ENCODE measurements around the gene MOV10L1. TPM values are rescaled to one million over a fixed set of nuclear protein-coding genes. Genes with fewer than 3 reads are reported as not detected.
A peak's percentile ranks its signal among the peaks of the same experiment; 100 is the strongest.

Gene MOV10L1
- total RNA-seq, 1 experiment from 2014 or later = not detected

DNA sequence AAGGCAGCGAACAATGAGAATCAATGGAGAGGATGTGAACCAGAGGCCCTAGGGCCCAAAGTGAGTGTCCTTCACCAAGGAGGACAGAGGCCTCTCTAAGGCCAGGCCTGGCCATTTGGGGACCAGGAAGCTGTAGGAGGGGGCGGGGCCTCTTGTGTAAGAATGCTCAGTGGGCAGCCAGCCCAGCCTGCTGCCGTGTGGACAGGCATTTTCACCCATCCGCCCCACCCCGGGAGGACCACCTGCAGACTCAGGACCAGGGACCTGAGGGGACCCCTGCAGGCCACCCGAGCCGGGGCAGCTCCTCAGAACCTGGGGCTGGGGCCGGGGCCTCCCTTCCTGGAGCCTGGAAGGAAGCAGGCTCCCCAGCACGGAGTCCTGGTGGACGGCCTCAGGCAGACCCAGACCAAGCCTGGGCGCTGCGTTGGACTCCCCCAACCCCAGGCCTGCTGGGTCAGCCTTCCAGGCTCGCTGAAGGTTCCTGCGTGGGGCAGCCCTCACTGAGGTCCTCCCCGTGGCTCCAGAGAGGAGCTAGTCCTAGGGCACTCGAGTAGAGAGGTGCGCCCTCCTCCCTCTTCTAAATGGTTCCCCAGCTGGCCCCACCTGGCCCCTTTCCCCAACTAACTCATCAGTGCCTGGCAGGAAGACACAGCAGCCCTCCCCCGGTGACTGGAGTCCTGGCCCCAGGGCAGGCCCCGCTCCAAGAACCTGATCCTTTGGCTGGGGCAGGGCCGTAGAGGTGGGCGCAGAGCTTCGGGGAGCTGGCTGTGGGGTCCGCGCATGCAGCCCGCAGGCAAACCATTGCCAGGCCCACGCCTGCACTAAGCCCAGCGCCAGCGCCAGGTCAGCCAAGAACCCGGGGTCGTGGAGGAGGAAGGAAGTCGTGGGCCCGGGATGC lies 94.4 kb downstream of the MOV10L1 start:
- no peak for TF ChIP-seq EZH2 (IDR thresholded peaks at IDR 0.05; ENCODE audit: borderline replicate concordance, low read depth, low read length, poor library complexity, severe bottlenecking)
- TF ChIP-seq, protein P1, sequence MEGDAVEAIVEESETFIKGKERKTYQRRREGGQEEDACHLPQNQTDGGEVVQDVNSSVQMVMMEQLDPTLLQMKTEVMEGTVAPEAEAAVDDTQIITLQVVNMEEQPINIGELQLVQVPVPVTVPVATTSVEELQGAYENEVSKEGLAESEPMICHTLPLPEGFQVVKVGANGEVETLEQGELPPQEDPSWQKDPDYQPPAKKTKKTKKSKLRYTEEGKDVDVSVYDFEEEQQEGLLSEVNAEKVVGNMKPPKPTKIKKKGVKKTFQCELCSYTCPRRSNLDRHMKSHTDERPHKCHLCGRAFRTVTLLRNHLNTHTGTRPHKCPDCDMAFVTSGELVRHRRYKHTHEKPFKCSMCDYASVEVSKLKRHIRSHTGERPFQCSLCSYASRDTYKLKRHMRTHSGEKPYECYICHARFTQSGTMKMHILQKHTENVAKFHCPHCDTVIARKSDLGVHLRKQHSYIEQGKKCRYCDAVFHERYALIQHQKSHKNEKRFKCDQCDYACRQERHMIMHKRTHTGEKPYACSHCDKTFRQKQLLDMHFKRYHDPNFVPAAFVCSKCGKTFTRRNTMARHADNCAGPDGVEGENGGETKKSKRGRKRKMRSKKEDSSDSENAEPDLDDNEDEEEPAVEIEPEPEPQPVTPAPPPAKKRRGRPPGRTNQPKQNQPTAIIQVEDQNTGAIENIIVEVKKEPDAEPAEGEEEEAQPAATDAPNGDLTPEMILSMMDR (conservative IDR thresholded peaks at IDR 0.05; ENCODE audit: low read depth, low read length) = no peak
- H3K9me3 ChIP-seq (ENCODE audit: low read depth, low read length, poor library complexity, severe bottlenecking) = no peaks in the 10 kb centered on the region
- H3K4me3 ChIP-seq (ENCODE audit: low read depth, low read length, poor library complexity, severe bottlenecking) = no peak overlapping the region
- intact Hi-C loops (cut with micrococcal nuclease; ENCODE audit: unreplicated experiment) = no loop called here
- BruUV-seq (replicated peaks) = no TSS peak
- H3K36me3 ChIP-seq (ENCODE audit: insufficient read depth, low read length, poor library complexity, severe bottlenecking) = no peaks in the 10 kb centered on the region
- POLR2A ChIA-PET (ENCODE audit: low non-redundant PET) = no interaction called here
- CTCF ChIA-PET = no interaction called here
- H3K27me3 ChIP-seq (replicated peaks; ENCODE audit: insufficient read depth, low read depth, low read length, poor library complexity) = no peaks in the 10 kb centered on the region
- DNase-seq (ENCODE audit: low spot score) = no peak
- H3K27ac ChIP-seq (ENCODE audit: low read depth, low read length, poor library complexity, severe bottlenecking) = no peak overlapping the region
- no peaks in the 10 kb centered on the region for H3K4me1 ChIP-seq (ENCODE audit: insufficient read depth, low read length, poor library complexity, severe bottlenecking)

DNA sequence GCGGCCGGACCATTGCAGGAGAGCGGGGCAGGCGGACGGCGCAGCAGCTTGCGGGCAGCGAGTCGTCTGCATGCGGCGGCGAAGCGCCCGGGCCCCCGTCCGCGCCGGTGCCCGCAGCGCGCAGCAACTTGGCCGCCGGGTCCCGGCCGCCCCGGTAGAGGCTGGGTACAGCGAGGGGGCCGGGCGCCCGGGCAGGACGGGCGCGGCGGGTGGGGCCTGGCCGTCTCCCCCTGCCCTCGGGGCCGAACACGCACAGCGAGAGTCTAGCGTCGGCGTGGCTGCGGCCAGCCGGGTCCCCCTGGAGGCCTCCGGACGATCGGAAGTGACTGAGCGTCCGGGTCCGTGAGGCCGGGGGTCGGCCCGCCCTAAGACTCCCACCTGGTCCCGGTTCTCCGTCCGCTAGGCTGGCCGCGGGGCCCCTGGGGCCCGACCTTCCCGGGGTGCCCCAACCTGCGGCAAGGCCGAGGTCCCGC lies 95.1 kb downstream of the MOV10L1 start:
- Histone ChIP-seq H3K4me3 (ENCODE audit: low read depth, low read length, poor library complexity, severe bottlenecking) (peak overlapping the region; percentile 45), H3K36me3 (ENCODE audit: insufficient read depth, low read length, poor library complexity, severe bottlenecking) (no peaks in the 10 kb centered on the region), H3K27ac (ENCODE audit: low read depth, low read length, poor library complexity, severe bottlenecking) (peak overlapping the region; percentile 74), H3K9me3 (ENCODE audit: low read depth, low read length, poor library complexity, severe bottlenecking) (no peaks in the 10 kb centered on the region), H3K27me3 (replicated peaks; ENCODE audit: insufficient read depth, low read depth, low read length, poor library complexity) (no peaks in the 10 kb centered on the region), H3K4me1 (ENCODE audit: insufficient read depth, low read length, poor library complexity, severe bottlenecking) (no peaks in the 10 kb centered on the region)
- POLR2A ChIA-PET (ENCODE audit: low non-redundant PET) = no interaction called here
- DNase-seq (ENCODE audit: low spot score) = no peak
- intact Hi-C loops (cut with micrococcal nuclease; ENCODE audit: unreplicated experiment) = no loop called here
- BruUV-seq (replicated peaks) = no TSS peak
- TF ChIP-seq EZH2 (IDR thresholded peaks at IDR 0.05; ENCODE audit: borderline replicate concordance, low read depth, low read length, poor library complexity, severe bottlenecking) = no peak
- TF ChIP-seq, protein P1 (conservative IDR thresholded peaks at IDR 0.05; ENCODE audit: low read depth, low read length) = no peak
- CTCF ChIA-PET = no interaction called here

DNA sequence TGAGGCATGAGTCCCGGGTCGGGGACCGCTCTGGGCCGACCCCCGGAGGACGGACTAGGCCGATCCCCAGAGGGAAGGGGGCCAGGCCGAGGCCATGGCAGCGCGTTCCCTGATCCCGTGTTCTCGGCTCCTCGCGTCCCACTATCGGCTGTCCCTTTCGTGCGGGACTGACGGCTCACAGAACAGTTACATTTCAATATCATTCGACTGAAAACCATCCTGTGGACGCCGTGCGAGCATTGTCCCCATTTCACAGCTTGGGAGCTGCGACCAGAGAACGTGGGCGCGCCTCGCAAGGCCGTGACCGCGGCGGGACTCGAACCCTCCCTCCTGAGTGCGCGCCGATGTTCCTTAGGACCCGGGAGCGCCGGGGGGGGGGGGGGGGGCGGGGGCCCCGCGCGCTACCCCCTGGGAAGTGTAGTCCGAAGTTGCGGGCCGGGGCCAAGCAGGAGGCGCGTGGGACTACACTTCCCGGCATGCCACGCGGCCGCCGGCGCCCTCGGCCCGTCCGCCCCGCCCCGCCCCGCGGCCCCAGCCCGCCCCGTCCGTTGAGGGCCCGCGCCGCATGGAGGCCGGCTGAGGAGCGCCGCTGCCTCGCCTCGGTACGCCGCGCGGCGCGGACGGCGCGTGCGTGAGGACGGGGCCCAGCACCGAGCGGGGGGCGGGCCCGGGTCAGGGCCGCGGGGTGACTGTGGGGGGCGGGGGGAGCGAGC lies 95.7 kb downstream of the MOV10L1 start, which contains the start of gene TRABD:
Gene TRABD (plus strand): TSS at position 539 of the 713 bp plus-strand sequence. CDS start 7,148 bp downstream, outside the sequence.
- no peaks in the 10 kb centered on the region for H3K36me3 ChIP-seq (ENCODE audit: insufficient read depth, low read length, poor library complexity, severe bottlenecking)
- intact Hi-C loops (cut with micrococcal nuclease; ENCODE audit: unreplicated experiment) = no loop called here
- no TSS peak for BruUV-seq (replicated peaks)
- ChIA-PET CTCF (no interaction called here), POLR2A (ENCODE audit: low non-redundant PET) (no interaction called here)
- peak within 1 kb of the TSS; percentile 84 for H3K4me3 ChIP-seq (ENCODE audit: low read depth, low read length, poor library complexity, severe bottlenecking)
- no peaks in the 10 kb centered on the region for H3K27me3 ChIP-seq (replicated peaks; ENCODE audit: insufficient read depth, low read depth, low read length, poor library complexity)
- DNase-seq (ENCODE audit: low spot score) = peak; percentile 95
- TF ChIP-seq, protein P1 (conservative IDR thresholded peaks at IDR 0.05; ENCODE audit: low read depth, low read length) = no peak
- no peak for TF ChIP-seq EZH2 (IDR thresholded peaks at IDR 0.05; ENCODE audit: borderline replicate concordance, low read depth, low read length, poor library complexity, severe bottlenecking)
- no peaks in the 10 kb centered on the region for H3K9me3 ChIP-seq (ENCODE audit: low read depth, low read length, poor library complexity, severe bottlenecking)
- H3K4me1 ChIP-seq (ENCODE audit: insufficient read depth, low read length, poor library complexity, severe bottlenecking) = no peaks in the 10 kb centered on the region
- H3K27ac ChIP-seq (ENCODE audit: low read depth, low read length, poor library complexity, severe bottlenecking) = peak within 1 kb of the TSS; percentile 83
